ENCODE results near the gene MMP3.

DNA sequence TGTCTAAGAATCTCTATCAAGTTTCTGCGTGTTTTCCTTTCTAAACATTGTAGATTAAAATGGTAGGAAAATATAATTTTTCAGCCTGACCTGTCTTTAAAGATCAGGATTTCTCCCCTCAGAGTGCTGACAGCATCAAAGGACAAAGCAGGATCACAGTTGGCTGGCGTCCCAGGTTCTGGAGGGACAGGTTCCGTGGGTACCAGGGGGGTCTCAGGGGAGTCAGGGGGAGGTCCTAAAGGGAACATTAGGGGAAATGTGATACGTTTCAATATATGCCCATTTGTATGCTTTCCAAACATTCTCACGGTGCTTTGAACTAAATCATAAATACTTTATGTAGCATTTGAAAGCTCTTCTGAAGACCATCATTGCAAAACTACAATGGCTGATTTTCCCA lies 3.4 kb downstream of the MMP3 start:
- TF ChIP-seq, protein P1, sequence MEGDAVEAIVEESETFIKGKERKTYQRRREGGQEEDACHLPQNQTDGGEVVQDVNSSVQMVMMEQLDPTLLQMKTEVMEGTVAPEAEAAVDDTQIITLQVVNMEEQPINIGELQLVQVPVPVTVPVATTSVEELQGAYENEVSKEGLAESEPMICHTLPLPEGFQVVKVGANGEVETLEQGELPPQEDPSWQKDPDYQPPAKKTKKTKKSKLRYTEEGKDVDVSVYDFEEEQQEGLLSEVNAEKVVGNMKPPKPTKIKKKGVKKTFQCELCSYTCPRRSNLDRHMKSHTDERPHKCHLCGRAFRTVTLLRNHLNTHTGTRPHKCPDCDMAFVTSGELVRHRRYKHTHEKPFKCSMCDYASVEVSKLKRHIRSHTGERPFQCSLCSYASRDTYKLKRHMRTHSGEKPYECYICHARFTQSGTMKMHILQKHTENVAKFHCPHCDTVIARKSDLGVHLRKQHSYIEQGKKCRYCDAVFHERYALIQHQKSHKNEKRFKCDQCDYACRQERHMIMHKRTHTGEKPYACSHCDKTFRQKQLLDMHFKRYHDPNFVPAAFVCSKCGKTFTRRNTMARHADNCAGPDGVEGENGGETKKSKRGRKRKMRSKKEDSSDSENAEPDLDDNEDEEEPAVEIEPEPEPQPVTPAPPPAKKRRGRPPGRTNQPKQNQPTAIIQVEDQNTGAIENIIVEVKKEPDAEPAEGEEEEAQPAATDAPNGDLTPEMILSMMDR (IDR thresholded peaks at IDR 0.05), result no peak
- TF ChIP-seq EP300 (IDR thresholded peaks at IDR 0.05) (no peak), POLR2A (IDR thresholded peaks at IDR 0.05; ENCODE audit: low read depth) (no peak)

Data from esophagus muscularis mucosa (tissue), 4 donors.